ENCODE results near the gene RAD51B.

DNA sequence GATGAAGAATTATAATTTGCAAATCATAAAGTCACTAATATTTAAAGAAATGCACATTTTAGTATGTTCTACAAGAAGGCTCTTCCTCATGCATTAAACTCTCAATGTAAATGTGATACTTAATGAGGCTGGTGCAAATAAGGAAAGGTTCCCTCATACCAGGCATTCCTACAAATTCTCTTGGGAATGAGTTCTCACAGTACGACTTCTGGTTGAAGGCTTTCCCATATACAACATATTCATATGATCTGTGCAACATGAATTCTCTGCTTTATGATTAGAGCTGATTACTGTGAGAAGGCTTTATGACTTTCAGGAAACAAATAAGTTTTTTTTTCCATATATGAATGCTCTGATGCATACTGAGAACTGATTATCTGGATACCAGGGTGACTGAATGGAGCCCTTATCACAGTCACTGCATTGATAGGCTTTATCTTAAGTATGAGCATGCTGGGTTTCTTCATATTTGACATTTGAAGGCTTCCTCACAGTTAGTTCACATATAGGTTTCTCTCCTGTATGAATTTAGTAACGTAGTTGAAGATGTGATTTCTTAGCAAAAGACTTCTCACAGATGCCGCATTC lies 293.9 kb downstream of the RAD51B start:
- TF ChIP-seq POLR2A (IDR thresholded peaks at IDR 0.05) (no peak), EP300 (IDR thresholded peaks at IDR 0.05) (no peak), POLR2AphosphoS5 (IDR thresholded peaks at IDR 0.05) (no peak)
- TF ChIP-seq, protein P1, sequence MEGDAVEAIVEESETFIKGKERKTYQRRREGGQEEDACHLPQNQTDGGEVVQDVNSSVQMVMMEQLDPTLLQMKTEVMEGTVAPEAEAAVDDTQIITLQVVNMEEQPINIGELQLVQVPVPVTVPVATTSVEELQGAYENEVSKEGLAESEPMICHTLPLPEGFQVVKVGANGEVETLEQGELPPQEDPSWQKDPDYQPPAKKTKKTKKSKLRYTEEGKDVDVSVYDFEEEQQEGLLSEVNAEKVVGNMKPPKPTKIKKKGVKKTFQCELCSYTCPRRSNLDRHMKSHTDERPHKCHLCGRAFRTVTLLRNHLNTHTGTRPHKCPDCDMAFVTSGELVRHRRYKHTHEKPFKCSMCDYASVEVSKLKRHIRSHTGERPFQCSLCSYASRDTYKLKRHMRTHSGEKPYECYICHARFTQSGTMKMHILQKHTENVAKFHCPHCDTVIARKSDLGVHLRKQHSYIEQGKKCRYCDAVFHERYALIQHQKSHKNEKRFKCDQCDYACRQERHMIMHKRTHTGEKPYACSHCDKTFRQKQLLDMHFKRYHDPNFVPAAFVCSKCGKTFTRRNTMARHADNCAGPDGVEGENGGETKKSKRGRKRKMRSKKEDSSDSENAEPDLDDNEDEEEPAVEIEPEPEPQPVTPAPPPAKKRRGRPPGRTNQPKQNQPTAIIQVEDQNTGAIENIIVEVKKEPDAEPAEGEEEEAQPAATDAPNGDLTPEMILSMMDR (IDR thresholded peaks at IDR 0.05) = no peak
